ENCODE results near the gene NME7.

Gene NME7

GRCh38 chr1:169121146-169121923 is 246.3 kb downstream of the NME7 start:
- no peak for DNase-seq

- DNase-seq, result no peak
Observed at GRCh38 chr1:169120066-169120465, 247.5 kb downstream of the NME7 start.

- DNase-seq, result no peak
Observed at GRCh38 chr1:169119405-169119804, 248.2 kb downstream of the NME7 start.

- no peak for DNase-seq
Observed at GRCh38 chr1:169118227-169118626, 249.4 kb downstream of the NME7 start.

GRCh38 chr1:169117599-169117998 is 250.0 kb downstream of the NME7 start:
- DNase-seq, result no peak

GRCh38 chr1:169117014-169117413 is 250.6 kb downstream of the NME7 start:
- DNase-seq, result no peak

GRCh38 chr1:169115891-169116585 is 251.6 kb downstream of the NME7 start:
- DNase-seq, result no peak

GRCh38 chr1:169113613-169114119 is 253.9 kb downstream of the NME7 start:
- DNase-seq, result no peak

GRCh38 chr1:169112241-169112640 is 255.4 kb downstream of the NME7 start:
- no peak for DNase-seq

GRCh38 chr1:169111472-169111871 is 256.1 kb downstream of the NME7 start:
- DNase-seq, result no peak

GRCh38 chr1:169110689-169111447 is 256.7 kb downstream of the NME7 start:
- DNase-seq, result no peak

- no peak for DNase-seq
Observed at GRCh38 chr1:169110236-169110635, 257.4 kb downstream of the NME7 start.

- no peak for DNase-seq
Observed at GRCh38 chr1:169109561-169110134, 257.9 kb downstream of the NME7 start.

- DNase-seq, result no peak
Observed at GRCh38 chr1:169108863-169109560, 258.6 kb downstream of the NME7 start.

GRCh38 chr1:169108223-169108622 is 259.4 kb downstream of the NME7 start:
- no peak for DNase-seq

- DNase-seq, result no peak
Observed at GRCh38 chr1:169107603-169108208, 259.9 kb downstream of the NME7 start.

GRCh38 chr1:169106921-169107602 is 260.5 kb downstream of the NME7 start:
- no peak for DNase-seq

GRCh38 chr1:169106095-169106920 is 261.3 kb downstream of the NME7 start, which contains the start of gene ATP1B1:
ATP1B1 (plus strand) TSS chr1:169106690; CDS start chr1:169106830, 140 bp downstream.
- DNase-seq, result peak; percentile 65 to 69

- no peak for DNase-seq
Observed at GRCh38 chr1:169105434-169106094, 262.0 kb downstream of the NME7 start.

GRCh38 chr1:169105087-169105433 is 262.5 kb downstream of the NME7 start:
- no peak for DNase-seq
